SKM-1 (cell line): ENCODE data around the gene EEFSEC.

Experiments
- DNase-seq: peaks from one replicate; lab custom pipeline; 2025; ENCODE audit not compliant: unreplicated experiment; lab: John Stamatoyannopoulos, UW

EEFSEC gene

DNA sequence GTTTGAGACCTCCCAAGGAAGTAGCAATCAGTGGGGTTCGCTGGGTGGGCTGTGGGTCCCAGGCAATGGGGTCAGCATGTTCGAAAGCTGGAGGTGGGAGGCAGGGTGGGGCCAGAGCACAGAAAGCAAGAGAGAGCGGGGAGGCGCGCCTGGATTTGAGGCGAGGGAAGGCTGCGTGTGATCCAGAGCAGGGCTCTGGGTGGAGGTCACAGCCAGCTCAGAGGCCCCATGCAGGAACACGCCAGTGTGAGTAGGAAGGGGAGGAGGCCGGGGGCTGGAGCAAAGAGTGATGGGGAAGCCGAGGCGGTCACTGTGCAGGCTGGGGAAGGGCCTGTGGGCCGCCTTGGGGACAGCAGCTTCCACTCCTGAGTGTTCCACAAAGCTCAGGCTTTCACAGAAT lies 304.7 kb downstream of the EEFSEC start:
- DNase-seq: no peak
